ENCODE results near the gene MAP2K3. TPM values are rescaled to one million over a fixed set of nuclear protein-coding genes. Genes with fewer than 3 reads are reported as not detected.
A peak's percentile ranks its signal among the peaks of the same experiment; 100 is the strongest.

Gene MAP2K3
- polyA plus RNA-seq, 1 donor (not counting 4 experiments of a cell fraction or from before 2014, with no cell fraction given): 22.4 TPM

DNA sequence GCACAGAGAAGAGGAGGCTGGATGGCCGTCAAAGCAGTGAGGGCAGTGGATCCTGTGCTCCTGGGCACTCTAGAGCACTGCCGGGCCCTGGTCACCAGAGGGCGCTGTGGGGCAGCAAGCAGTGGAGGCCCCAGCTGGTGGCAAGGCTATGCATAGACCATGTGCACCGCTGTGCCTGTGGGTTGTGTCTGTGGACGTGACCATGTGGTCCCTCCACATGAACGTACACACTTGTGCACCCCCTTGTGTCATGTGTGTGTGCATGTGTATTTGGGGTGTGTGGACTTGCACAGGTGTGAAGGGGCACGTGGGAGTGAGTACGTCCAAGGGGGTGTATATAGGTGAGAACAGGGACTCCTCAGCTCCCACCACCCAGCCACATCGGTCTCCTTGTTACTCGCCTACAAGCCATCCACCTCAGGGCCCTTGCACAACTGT, 4.4 kb upstream of the MAP2K3 start:
- Histone ChIP-seq H3K27me3 (ENCODE audit: control insufficient read depth, extremely low read depth, insufficient read depth, low read length) (no peaks in the 10 kb centered on the region), H3K4me1 (ENCODE audit: control insufficient read depth, extremely low read depth, insufficient read depth, low read length) (peaks cover 23% of the 10 kb centered on the region), H4K20me1 (ENCODE audit: control insufficient read depth, extremely low read depth, insufficient read depth, low read length) (no peaks in the 10 kb centered on the region), H2AFZ (ENCODE audit: control insufficient read depth, low read length) (peak overlapping the region; percentile 39), H3K79me2 (ENCODE audit: control insufficient read depth, insufficient read depth, low read length) (peaks cover 5% of the 10 kb centered on the region), H3K4me3 (ENCODE audit: control insufficient read depth in 2 of 3, extremely low read depth in 1 of 3, insufficient read depth in 2 of 3, low read depth in 1 of 3, low read length in 3 of 3) (no peak overlapping the region), H3K9ac (ENCODE audit: control insufficient read depth, extremely low read depth, insufficient read depth, low read length) (no peak overlapping the region), H3K27ac (ENCODE audit: control insufficient read depth, insufficient read depth, low read length) (no peak overlapping the region), H3K9me3 (ENCODE audit: control insufficient read depth, low read depth, low read length) (no peaks in the 10 kb centered on the region), H3K9me1 (ENCODE audit: control insufficient read depth, extremely low read depth, insufficient read depth, low read length) (no peaks in the 10 kb centered on the region), H3K36me3 (ENCODE audit: control insufficient read depth in 2 of 2, extremely low read depth in 1 of 2, insufficient read depth in 2 of 2, low read length in 2 of 2) (no peaks in the 10 kb centered on the region), H3K4me2 (ENCODE audit: control insufficient read depth, extremely low read depth, insufficient read depth, low read depth, low read length) (no peak overlapping the region)
- FAIRE-seq: peak; percentile 75
- dilution Hi-C loops (cut with MboI; ENCODE audit: extremely low pct_ligation_motif_present, low sequenced_read_pairs): no loop called here
- DNase-seq (ENCODE audit: low read depth, low spot score): no peak
- no peak for TF ChIP-seq EZH2 (IDR thresholded peaks at IDR 0.05; ENCODE audit: low read length)
- TF ChIP-seq, protein P1, sequence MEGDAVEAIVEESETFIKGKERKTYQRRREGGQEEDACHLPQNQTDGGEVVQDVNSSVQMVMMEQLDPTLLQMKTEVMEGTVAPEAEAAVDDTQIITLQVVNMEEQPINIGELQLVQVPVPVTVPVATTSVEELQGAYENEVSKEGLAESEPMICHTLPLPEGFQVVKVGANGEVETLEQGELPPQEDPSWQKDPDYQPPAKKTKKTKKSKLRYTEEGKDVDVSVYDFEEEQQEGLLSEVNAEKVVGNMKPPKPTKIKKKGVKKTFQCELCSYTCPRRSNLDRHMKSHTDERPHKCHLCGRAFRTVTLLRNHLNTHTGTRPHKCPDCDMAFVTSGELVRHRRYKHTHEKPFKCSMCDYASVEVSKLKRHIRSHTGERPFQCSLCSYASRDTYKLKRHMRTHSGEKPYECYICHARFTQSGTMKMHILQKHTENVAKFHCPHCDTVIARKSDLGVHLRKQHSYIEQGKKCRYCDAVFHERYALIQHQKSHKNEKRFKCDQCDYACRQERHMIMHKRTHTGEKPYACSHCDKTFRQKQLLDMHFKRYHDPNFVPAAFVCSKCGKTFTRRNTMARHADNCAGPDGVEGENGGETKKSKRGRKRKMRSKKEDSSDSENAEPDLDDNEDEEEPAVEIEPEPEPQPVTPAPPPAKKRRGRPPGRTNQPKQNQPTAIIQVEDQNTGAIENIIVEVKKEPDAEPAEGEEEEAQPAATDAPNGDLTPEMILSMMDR (optimal IDR thresholded peaks at IDR 0.05 in 1 of 3, IDR thresholded peaks at IDR 0.05 in 1 of 3, conservative IDR thresholded peaks at IDR 0.05 in 1 of 3; ENCODE audit: extremely low read depth in 1 of 3, insufficient read depth in 2 of 3, low read length in 3 of 3): peak; percentile 98 to 100 (median 100)

DNA sequence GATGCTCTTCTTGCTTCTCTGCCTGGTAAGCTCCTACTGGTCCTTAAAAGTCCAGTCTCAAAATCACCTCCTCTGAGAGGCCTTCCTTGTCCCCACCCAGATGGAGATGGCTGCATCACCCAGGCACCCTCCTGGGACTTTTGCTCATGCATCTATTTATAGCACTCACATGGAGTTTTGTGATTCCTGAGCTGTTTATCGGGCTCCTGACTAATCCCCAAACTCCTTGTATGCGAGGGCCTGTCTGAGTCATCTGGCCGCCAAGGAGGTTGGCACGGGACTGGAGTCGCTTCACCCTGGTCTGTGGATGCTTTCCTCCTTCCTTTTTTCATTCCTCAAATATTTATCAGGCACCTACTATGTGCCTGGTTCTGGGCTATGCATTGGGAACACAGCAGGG, 2.3 kb upstream of the MAP2K3 start:
- peaks cover 26% of the 10 kb centered on the region for H3K4me1 ChIP-seq (ENCODE audit: control insufficient read depth, extremely low read depth, insufficient read depth, low read length)
- DNase-seq (ENCODE audit: low read depth, low spot score) (no peak), FAIRE-seq (peak; percentile 95)
- dilution Hi-C loops (cut with MboI; ENCODE audit: extremely low pct_ligation_motif_present, low sequenced_read_pairs): no loop called here
- no peak overlapping the region for H2AFZ ChIP-seq (ENCODE audit: control insufficient read depth, low read length)
- H3K27me3 ChIP-seq (ENCODE audit: control insufficient read depth, extremely low read depth, insufficient read depth, low read length): no peaks in the 10 kb centered on the region
- peak overlapping the region; percentile 6 for H3K4me2 ChIP-seq (ENCODE audit: control insufficient read depth, extremely low read depth, insufficient read depth, low read depth, low read length)
- no peak overlapping the region for H3K9ac ChIP-seq (ENCODE audit: control insufficient read depth, extremely low read depth, insufficient read depth, low read length)
- no peak overlapping the region for H3K27ac ChIP-seq (ENCODE audit: control insufficient read depth, insufficient read depth, low read length)
- TF ChIP-seq EZH2 (IDR thresholded peaks at IDR 0.05; ENCODE audit: low read length): no peak
- TF ChIP-seq, protein P1 (optimal IDR thresholded peaks at IDR 0.05 in 1 of 3, IDR thresholded peaks at IDR 0.05 in 1 of 3, conservative IDR thresholded peaks at IDR 0.05 in 1 of 3; ENCODE audit: extremely low read depth in 1 of 3, insufficient read depth in 2 of 3, low read length in 3 of 3): no peak
- no peaks in the 10 kb centered on the region for H3K9me3 ChIP-seq (ENCODE audit: control insufficient read depth, low read depth, low read length)
- no peaks in the 10 kb centered on the region for H3K9me1 ChIP-seq (ENCODE audit: control insufficient read depth, extremely low read depth, insufficient read depth, low read length)
- H3K36me3 ChIP-seq (ENCODE audit: control insufficient read depth in 2 of 2, extremely low read depth in 1 of 2, insufficient read depth in 2 of 2, low read length in 2 of 2): no peaks in the 10 kb centered on the region
- peaks cover 5% of the 10 kb centered on the region for H4K20me1 ChIP-seq (ENCODE audit: control insufficient read depth, extremely low read depth, insufficient read depth, low read length)
- no peak overlapping the region for H3K4me3 ChIP-seq (ENCODE audit: control insufficient read depth in 2 of 3, extremely low read depth in 1 of 3, insufficient read depth in 2 of 3, low read depth in 1 of 3, low read length in 3 of 3)
- peaks cover 24% of the 10 kb centered on the region for H3K79me2 ChIP-seq (ENCODE audit: control insufficient read depth, insufficient read depth, low read length)
